ENCODE results near the gene IRF2BP2. TPM values are rescaled to one million over a fixed set of nuclear protein-coding genes. Genes with fewer than 3 reads are reported as not detected.
A peak's percentile ranks its signal among the peaks of the same experiment; 100 is the strongest.

IRF2BP2 gene
- total and polyA plus RNA-seq, 2 of the 13 experiments (the other 11 are each of a cell fraction or from before 2014, with no cell fraction given) = 140 to 147 TPM

DNA sequence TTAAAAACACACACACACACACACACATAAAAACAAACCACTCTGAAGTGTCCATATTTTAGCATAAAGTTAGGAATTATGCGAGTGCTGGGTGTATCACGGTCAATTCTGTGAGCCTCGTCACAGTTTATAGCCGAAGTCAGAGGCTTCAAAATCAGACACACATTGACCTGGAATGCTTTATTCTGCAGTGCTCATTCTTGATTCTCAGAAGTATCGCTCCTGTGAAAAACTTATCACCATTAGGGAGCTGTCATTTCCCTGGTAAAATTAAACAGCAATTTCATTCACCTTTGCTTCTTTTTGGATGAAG lies 8.7 kb upstream of the IRF2BP2 start:
- no peaks in the 10 kb centered on the region for H4K20me1 ChIP-seq (ENCODE audit: insufficient read depth, low read length)
- intact Hi-C loops (cut with micrococcal nuclease; ENCODE audit: unreplicated experiment) (no loop called here), in situ Hi-C loops (cut with HindIII; ENCODE audit: extremely low pct_ligation_motif_present, low pct_unique_long_range_greater_than_20kb) (no loop called here)
- TF ChIP-seq, protein P1, sequence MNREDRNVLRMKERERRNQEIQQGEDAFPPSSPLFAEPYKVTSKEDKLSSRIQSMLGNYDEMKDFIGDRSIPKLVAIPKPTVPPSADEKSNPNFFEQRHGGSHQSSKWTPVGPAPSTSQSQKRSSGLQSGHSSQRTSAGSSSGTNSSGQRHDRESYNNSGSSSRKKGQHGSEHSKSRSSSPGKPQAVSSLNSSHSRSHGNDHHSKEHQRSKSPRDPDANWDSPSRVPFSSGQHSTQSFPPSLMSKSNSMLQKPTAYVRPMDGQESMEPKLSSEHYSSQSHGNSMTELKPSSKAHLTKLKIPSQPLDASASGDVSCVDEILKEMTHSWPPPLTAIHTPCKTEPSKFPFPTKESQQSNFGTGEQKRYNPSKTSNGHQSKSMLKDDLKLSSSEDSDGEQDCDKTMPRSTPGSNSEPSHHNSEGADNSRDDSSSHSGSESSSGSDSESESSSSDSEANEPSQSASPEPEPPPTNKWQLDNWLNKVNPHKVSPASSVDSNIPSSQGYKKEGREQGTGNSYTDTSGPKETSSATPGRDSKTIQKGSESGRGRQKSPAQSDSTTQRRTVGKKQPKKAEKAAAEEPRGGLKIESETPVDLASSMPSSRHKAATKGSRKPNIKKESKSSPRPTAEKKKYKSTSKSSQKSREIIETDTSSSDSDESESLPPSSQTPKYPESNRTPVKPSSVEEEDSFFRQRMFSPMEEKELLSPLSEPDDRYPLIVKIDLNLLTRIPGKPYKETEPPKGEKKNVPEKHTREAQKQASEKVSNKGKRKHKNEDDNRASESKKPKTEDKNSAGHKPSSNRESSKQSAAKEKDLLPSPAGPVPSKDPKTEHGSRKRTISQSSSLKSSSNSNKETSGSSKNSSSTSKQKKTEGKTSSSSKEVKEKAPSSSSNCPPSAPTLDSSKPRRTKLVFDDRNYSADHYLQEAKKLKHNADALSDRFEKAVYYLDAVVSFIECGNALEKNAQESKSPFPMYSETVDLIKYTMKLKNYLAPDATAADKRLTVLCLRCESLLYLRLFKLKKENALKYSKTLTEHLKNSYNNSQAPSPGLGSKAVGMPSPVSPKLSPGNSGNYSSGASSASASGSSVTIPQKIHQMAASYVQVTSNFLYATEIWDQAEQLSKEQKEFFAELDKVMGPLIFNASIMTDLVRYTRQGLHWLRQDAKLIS (CRISPR knock-in tag; IDR thresholded peaks at IDR 0.05) = 0 out of 2 replicates have a peak, but pooled peaks have one; percentile 4
- no peak for TF ChIP-seq ZNF343 (CRISPR knock-in tag; IDR thresholded peaks at IDR 0.05)
- 0 out of 2 replicates have a peak, but pooled peaks have one; percentile 16 for TF ChIP-seq PHF21A (CRISPR knock-in tag; IDR thresholded peaks at IDR 0.05)
- TF ChIP-seq, protein P2, sequence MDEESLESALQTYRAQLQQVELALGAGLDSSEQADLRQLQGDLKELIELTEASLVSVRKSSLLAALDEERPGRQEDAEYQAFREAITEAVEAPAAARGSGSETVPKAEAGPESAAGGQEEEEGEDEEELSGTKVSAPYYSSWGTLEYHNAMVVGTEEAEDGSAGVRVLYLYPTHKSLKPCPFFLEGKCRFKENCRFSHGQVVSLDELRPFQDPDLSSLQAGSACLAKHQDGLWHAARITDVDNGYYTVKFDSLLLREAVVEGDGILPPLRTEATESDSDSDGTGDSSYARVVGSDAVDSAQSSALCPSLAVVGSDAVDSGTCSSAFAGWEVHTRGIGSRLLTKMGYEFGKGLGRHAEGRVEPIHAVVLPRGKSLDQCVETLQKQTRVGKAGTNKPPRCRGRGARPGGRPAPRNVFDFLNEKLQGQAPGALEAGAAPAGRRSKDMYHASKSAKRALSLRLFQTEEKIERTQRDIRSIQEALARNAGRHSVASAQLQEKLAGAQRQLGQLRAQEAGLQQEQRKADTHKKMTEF (CRISPR knock-in tag; IDR thresholded peaks at IDR 0.05) = 0 out of 2 replicates have a peak, but pooled peaks have one; percentile 14
- 0 out of 2 replicates have a peak, but pooled peaks have one; percentile 4 for TF ChIP-seq THAP11 (CRISPR knock-in tag; IDR thresholded peaks at IDR 0.05)
- peak overlapping the region; percentile 99 for H3K27ac ChIP-seq (ENCODE audit: extremely low read length, insufficient read depth, low read length)
- peaks cover 8% of the 10 kb centered on the region for H3K79me2 ChIP-seq (ENCODE audit: insufficient read depth, low read length)
- ATAC-seq (no peak), DNase-seq (ENCODE audit: low spot score) (no peak), FAIRE-seq (no peak)
- H3K4me1 ChIP-seq (ENCODE audit: insufficient read depth, low read length) = peaks cover 100% of the 10 kb centered on the region
- BruUV-seq (replicated peaks) = no TSS peak
- no peaks in the 10 kb centered on the region for H3K27me3 ChIP-seq (ENCODE audit: control insufficient read depth in 1 of 2, insufficient read depth in 2 of 2, low read length in 2 of 2)
- 61% methylated on average over 5 of the region's 5 CpGs for WGBS (ENCODE audit: low lambda C conversion rate)
- peak overlapping the region; percentile 83 for H3K9ac ChIP-seq (ENCODE audit: insufficient read depth, low read depth, low read length)
- H3K9me3 ChIP-seq (ENCODE audit: low read length) = no peaks in the 10 kb centered on the region
- H3K4me3 ChIP-seq (replicated peaks in 1 of 3; ENCODE audit: insufficient read depth in 1 of 3, low read depth in 2 of 3, low read length in 3 of 3) = no peak overlapping the region; a peak in 1 of 6 replicates
- H2AFZ ChIP-seq (ENCODE audit: low read length) = no peak overlapping the region
- POLR2A ChIA-PET = interaction anchor here (1.1 to 8.0 kb wide), 11 partner anchors 7 to 379 kb away, joined by 6 to 142 read pairs (median 23); partner anchors contain the start of gene IRF2BP2
- CTCF ChIA-PET (ENCODE audit: low intra/inter-chr PET ratio, low total read pairs) = no interaction called here
- no peak overlapping the region for H3K4me2 ChIP-seq (ENCODE audit: low read depth, low read length)
- H3K36me3 ChIP-seq (replicated peaks in 1 of 2; ENCODE audit: control insufficient read depth in 1 of 2, insufficient read depth in 2 of 2, low read length in 2 of 2) = no peaks in the 10 kb centered on the region

Data from HepG2 (cell line).